Loucy (cell line): Measurements from ENCODE around the gene RTN4RL2.

ENCODE experiments used
- H2AFZ ChIP-seq: fragments of 200-600 bp; sonication (generic); 2 replicates; pipeline ENCODE4 v1.6.0; 2016; ENCODE audit warnings: antibody characterized with exemption, mild to moderate bottlenecking, low read length, moderate library complexity
- H3F3A ChIP-seq: fragments of 200-600 bp; 2 replicates; pipeline ENCODE4 v1.6.0; 2016; ENCODE audit warnings: antibody characterized with exemption, low read depth, mild to moderate bottlenecking
- H3K27me3 ChIP-seq: fragments of 200-600 bp; sonication (generic); 2 replicates; pipeline ENCODE4 v1.6.1; 2014; ENCODE audit warnings: low read length, mild to moderate bottlenecking; ENCODE audit not compliant: insufficient read depth, poor library complexity, severe bottlenecking
- H3K36me3 ChIP-seq: fragments of 200-600 bp; sonication (generic); 2 replicates; pipeline ENCODE4 v1.6.1; 2016; ENCODE audit warnings: low read length; ENCODE audit not compliant: insufficient read depth
- H3K4me1 ChIP-seq: fragments of 200-600 bp; sonication (generic); 2 replicates; pipeline ENCODE4 v1.5.1; 2014; ENCODE audit warnings: low read length, mild to moderate bottlenecking; ENCODE audit not compliant: insufficient read depth, poor library complexity, severe bottlenecking
- H3K4me2 ChIP-seq: fragments of 200-600 bp; sonication (generic); 2 replicates; pipeline ENCODE4 v1.6.0; 2014; ENCODE audit warnings: antibody characterized with exemption, low read length, low read depth, mild to moderate bottlenecking; ENCODE audit not compliant: poor library complexity, severe bottlenecking
- H3K4me3 ChIP-seq: fragments of 200-600 bp; sonication (generic); 2 replicates; pipeline ENCODE4 v1.5.1; 2014; ENCODE audit warnings: low read length, mild to moderate bottlenecking, mixed read lengths; ENCODE audit not compliant: poor library complexity, severe bottlenecking
- H3K79me2 ChIP-seq: fragments of 200-600 bp; sonication (generic); 2 replicates; pipeline ENCODE4 v1.6.1; 2014; ENCODE audit warnings: low read length; ENCODE audit not compliant: insufficient read depth
- H3K9ac ChIP-seq: fragments of 200-600 bp; sonication (generic); 2 replicates; pipeline ENCODE4 v1.6.0; 2014; ENCODE audit warnings: mild to moderate bottlenecking, low read depth, low read length, moderate library complexity; ENCODE audit not compliant: poor library complexity, severe bottlenecking
- H3K9me2 ChIP-seq: fragments of 200-600 bp; sonication (generic); replicated peaks from 2 replicates; pipeline ENCODE4 v1.6.1; 2016; ENCODE audit warnings: low read depth, low read length, mixed read lengths
- H3K9me3 ChIP-seq: fragments of 200-600 bp; sonication (generic); 2 replicates; pipeline ENCODE4 v1.6.1; 2014; ENCODE audit warnings: mild to moderate bottlenecking, antibody characterized with exemption, low read length, low read depth; ENCODE audit not compliant: insufficient read depth
- H4K20me1 ChIP-seq: fragments of 200-600 bp; sonication (generic); 2 replicates; pipeline ENCODE4 v1.6.0; 2014; ENCODE audit warnings: antibody characterized with exemption, low read length, mild to moderate bottlenecking; ENCODE audit not compliant: insufficient read depth, poor library complexity, severe bottlenecking
- CTCF ChIP-seq: fragments of 200-600 bp; sonication (generic); conservative IDR thresholded peaks from 2 replicates; pipeline ENCODE4 v1.5.1; 2014; ENCODE audit warnings: mild to moderate bottlenecking, antibody characterized with exemption, low read length
- EZH2phosphoT487 ChIP-seq: fragments of 200-600 bp; IDR thresholded peaks from 2 replicates; pipeline ENCODE4 v1.6.1; 2018; ENCODE audit warnings: antibody characterized with exemption, mild to moderate bottlenecking, moderate library complexity, borderline replicate concordance

Gene RTN4RL2

GRCh38 chr11:57490456-57491248 is 30.3 kb downstream of the RTN4RL2 start:
- no peak for TF ChIP-seq EZH2phosphoT487
- no peak for TF ChIP-seq CTCF
- H3K9me3 ChIP-seq, result no peaks in the 10 kb centered on the region
- peaks cover 39% of the 10 kb centered on the region; the same call in 1 of the 2 replicates for H3K36me3 ChIP-seq

GRCh38 chr11:57491371-57492061 is 31.2 kb downstream of the RTN4RL2 start:
- H3K4me1 ChIP-seq, result no peaks in the 10 kb centered on the region
- no peaks in the 10 kb centered on the region for H3K79me2 ChIP-seq
- H3K9me2 ChIP-seq, result no peaks in the 10 kb centered on the region
- peak; percentile 89 for TF ChIP-seq CTCF
- no peak for TF ChIP-seq EZH2phosphoT487
- H3K9ac ChIP-seq, result no peak overlapping the region
- H3K36me3 ChIP-seq, result peaks cover 48% of the 10 kb centered on the region; the same call in 1 of the 2 replicates
- H2AFZ ChIP-seq, result no peak overlapping the region
- no peak overlapping the region for H3K4me2 ChIP-seq
- H3K4me3 ChIP-seq, result no peak overlapping the region
- no peaks in the 10 kb centered on the region for H3F3A ChIP-seq
- H3K9me3 ChIP-seq, result no peaks in the 10 kb centered on the region
- H4K20me1 ChIP-seq, result no peaks in the 10 kb centered on the region
- no peaks in the 10 kb centered on the region for H3K27me3 ChIP-seq

More at GRCh38 chr11:57490456-57491248, 30.3 kb downstream of the RTN4RL2 start:
- H3K9ac ChIP-seq, result no peak overlapping the region
- no peak overlapping the region for H3K4me3 ChIP-seq
- H3K27me3 ChIP-seq, result no peaks in the 10 kb centered on the region
- no peak overlapping the region for H3K4me2 ChIP-seq
- H3K9me2 ChIP-seq, result no peaks in the 10 kb centered on the region
- no peaks in the 10 kb centered on the region for H3K4me1 ChIP-seq
- H3F3A ChIP-seq, result no peaks in the 10 kb centered on the region
- no peaks in the 10 kb centered on the region for H4K20me1 ChIP-seq
- no peaks in the 10 kb centered on the region for H3K79me2 ChIP-seq
- H2AFZ ChIP-seq, result no peak overlapping the region

- no peaks in the 10 kb centered on the region for H3K9me2 ChIP-seq
- H3K4me3 ChIP-seq, result no peak overlapping the region
- no peaks in the 10 kb centered on the region for H3K9me3 ChIP-seq
- H4K20me1 ChIP-seq, result no peaks in the 10 kb centered on the region
- H3K4me1 ChIP-seq, result no peaks in the 10 kb centered on the region
- no peaks in the 10 kb centered on the region for H3F3A ChIP-seq
- H3K9ac ChIP-seq, result no peak overlapping the region
- H3K27me3 ChIP-seq, result no peaks in the 10 kb centered on the region
- H3K36me3 ChIP-seq, result peaks cover 51% of the 10 kb centered on the region; the same call in 1 of the 2 replicates
- peak; percentile 98 for TF ChIP-seq CTCF
- TF ChIP-seq EZH2phosphoT487, result no peak
- no peaks in the 10 kb centered on the region for H3K79me2 ChIP-seq
- no peak overlapping the region for H3K4me2 ChIP-seq
- H2AFZ ChIP-seq, result no peak overlapping the region
These were observed 33.5 kb downstream of the RTN4RL2 start for GRCh38 chr11:57493507-57494503.
